NB4 (cell line): ENCODE data around the gene CGB2.
"Not testable (repeated sequence)": the region's sequence is repeated elsewhere in the genome, so short reads cannot be mapped to it uniquely, and the experiment has no call there.

Experiments
- CTCF ChIP-seq: IDR thresholded peaks from one replicate; pipeline ENCODE4 v1.5.1; 2012; ENCODE audit warnings: low read depth, low read length
- MYC ChIP-seq: IDR thresholded peaks from 2 replicates; pipeline ENCODE4 v1.6.1; 2011; ENCODE audit warnings: low read depth, low read length
- POLR2A ChIP-seq: IDR thresholded peaks from 2 replicates; pipeline ENCODE4 v1.6.1; 2011; ENCODE audit warnings: mild to moderate bottlenecking; ENCODE audit not compliant: insufficient read length; ENCODE audit errors: extremely low read depth

- not testable (repeated sequence) for TF ChIP-seq CTCF, POLR2A, MYC
These were observed 6.1 kb upstream of the CGB2 start for GRCh38 chr19:49025599-49025998.
